ENCODE results near the gene EFCAB12. TPM values are rescaled to one million over a fixed set of nuclear protein-coding genes. Genes with fewer than 3 reads are reported as not detected.
"Not testable (repeated sequence)": the region's sequence is repeated elsewhere in the genome, so short reads cannot be mapped to it uniquely, and the experiment has no call there.

The EFCAB12 gene
- polyA plus RNA-seq, 4 donors = 0.04 to 0.89 (median 0.47) TPM

DNA sequence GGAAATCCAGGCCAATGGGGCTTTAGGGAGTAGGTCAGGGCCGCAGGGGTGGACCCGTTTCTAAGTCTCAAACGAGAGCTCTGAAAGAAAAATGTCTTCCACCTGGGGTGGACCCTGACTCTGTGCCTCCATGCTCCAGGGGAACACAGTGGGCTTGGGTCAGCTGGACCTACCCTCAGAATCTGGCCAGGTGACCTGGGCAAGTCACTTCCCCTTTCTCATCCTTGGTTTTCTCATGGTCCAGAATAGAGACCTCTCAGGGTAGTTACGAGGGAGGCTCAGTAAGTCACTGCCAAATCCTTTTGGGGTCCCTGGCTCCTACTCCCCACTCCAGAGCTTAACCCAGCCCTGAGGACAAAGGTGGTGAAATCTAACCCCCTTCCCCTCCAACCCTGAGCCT lies 25.8 kb downstream of the EFCAB12 start:
- no peak overlapping the region for H3K4me3 ChIP-seq (ENCODE audit: low read depth in 1 of 3, low read length in 3 of 3)
- peaks cover 2 to 6% (median 5%) of the 10 kb centered on the region in 3 donors for H3K4me1 ChIP-seq (ENCODE audit: control insufficient read depth in 3 of 3, insufficient read depth in 2 of 3, low read depth in 1 of 3, low read length in 2 of 3)
- no peaks in the 10 kb centered on the region for H3K36me3 ChIP-seq (ENCODE audit: control insufficient read depth in 3 of 3, insufficient read depth in 2 of 3, low read depth in 1 of 3, low read length in 3 of 3)
- DNase-seq (no peak), FAIRE-seq (no peak)
- no peaks in the 10 kb centered on the region for H3K27me3 ChIP-seq (ENCODE audit: control insufficient read depth in 3 of 3, insufficient read depth in 3 of 3, low read length in 3 of 3)
- 94 to 100% (median 94%) methylated on average over 4 of the region's 4 CpGs for WGBS, 3 donors
- H3K9me3 ChIP-seq (ENCODE audit: control insufficient read depth in 2 of 2, insufficient read depth in 1 of 2, low read depth in 1 of 2, low read length in 1 of 2) = no peaks in the 10 kb centered on the region
- H3K27ac ChIP-seq (ENCODE audit: low read depth in 1 of 3, low read length in 2 of 3) = no peak overlapping the region

DNA sequence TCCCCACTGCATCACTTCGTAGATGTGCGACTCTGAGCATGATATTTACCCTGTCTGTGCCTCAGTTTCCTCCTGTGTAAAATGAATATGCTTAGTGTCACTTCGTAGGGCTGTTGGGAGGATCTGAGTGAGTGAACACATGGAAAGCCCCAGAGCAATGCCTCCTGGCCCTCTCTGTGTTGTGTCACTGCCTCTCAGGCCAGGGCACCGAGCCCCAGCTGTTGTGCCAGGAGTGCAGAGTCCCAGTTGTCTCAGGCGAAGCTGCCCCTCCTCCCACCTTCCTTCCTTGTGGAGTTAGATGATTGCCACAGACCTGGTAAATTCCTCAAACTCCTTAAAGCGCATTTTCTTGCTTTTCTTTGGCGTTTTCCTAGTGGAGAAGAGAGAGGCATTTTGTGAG lies 26.2 kb downstream of the EFCAB12 start:
- Histone ChIP-seq H3K4me1 (ENCODE audit: control insufficient read depth in 3 of 3, insufficient read depth in 2 of 3, low read depth in 1 of 3, low read length in 2 of 3) (peaks cover 2 to 6% (median 5%) of the 10 kb centered on the region in 3 donors), H3K27ac (ENCODE audit: low read depth in 1 of 3, low read length in 2 of 3) (no peak overlapping the region), H3K36me3 (ENCODE audit: control insufficient read depth in 3 of 3, insufficient read depth in 2 of 3, low read depth in 1 of 3, low read length in 3 of 3) (no peaks in the 10 kb centered on the region), H3K27me3 (ENCODE audit: control insufficient read depth in 3 of 3, insufficient read depth in 3 of 3, low read length in 3 of 3) (no peaks in the 10 kb centered on the region), H3K9me3 (ENCODE audit: control insufficient read depth in 2 of 2, insufficient read depth in 1 of 2, low read depth in 1 of 2, low read length in 1 of 2) (no peaks in the 10 kb centered on the region), H3K4me3 (ENCODE audit: low read depth in 1 of 3, low read length in 3 of 3) (no peak overlapping the region)
- 73 to 80% (median 74%) methylated on average over 7 of the region's 7 CpGs for WGBS, 3 donors
- DNase-seq = no peak
- no peak for FAIRE-seq

DNA sequence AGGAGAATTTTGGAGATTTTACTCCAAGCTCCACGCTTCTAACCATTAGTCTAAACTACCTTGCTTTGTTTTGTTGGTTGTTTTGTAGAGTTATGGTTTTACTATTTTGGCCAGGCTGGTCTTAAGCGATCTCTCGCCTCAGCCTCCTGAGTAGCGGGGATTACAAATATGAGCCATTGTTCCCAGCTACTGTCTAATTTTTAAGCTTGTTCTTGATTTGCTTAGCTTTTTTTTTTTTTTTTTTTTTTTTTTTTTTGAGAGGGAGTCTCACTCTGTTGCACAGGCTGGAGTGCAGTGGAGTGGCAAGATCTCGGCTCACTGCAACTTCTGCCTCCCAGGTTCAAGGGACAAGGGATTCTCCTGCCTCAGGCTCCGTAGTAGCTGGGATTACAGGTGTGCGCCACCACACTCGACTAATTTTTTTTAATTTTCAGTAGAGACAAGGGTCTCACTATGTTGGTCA lies 28.5 kb downstream of the EFCAB12 start:
- Histone ChIP-seq H3K4me3 (ENCODE audit: low read depth in 1 of 3, low read length in 3 of 3) (peak overlapping the region in 1 of 3 donors; percentile 89), H3K4me1 (ENCODE audit: control insufficient read depth in 3 of 3, insufficient read depth in 2 of 3, low read depth in 1 of 3, low read length in 2 of 3) (peaks cover 2 to 6% (median 5%) of the 10 kb centered on the region in 3 donors), H3K36me3 (ENCODE audit: control insufficient read depth in 3 of 3, insufficient read depth in 2 of 3, low read depth in 1 of 3, low read length in 3 of 3) (peaks cover 0 to 16% (median 0%) of the 10 kb centered on the region in 3 donors), H3K27me3 (ENCODE audit: control insufficient read depth in 3 of 3, insufficient read depth in 3 of 3, low read length in 3 of 3) (no peaks in the 10 kb centered on the region), H3K27ac (ENCODE audit: low read depth in 1 of 3, low read length in 2 of 3) (peak overlapping the region in 1 of 3 donors; percentile 60), H3K9me3 (ENCODE audit: control insufficient read depth in 2 of 2, insufficient read depth in 1 of 2, low read depth in 1 of 2, low read length in 1 of 2) (no peaks in the 10 kb centered on the region)
- FAIRE-seq = no peak
- whole genome bisulfite sequencing, 3 donors = 38 to 47% (median 41%) methylated on average over 8 of the region's 8 CpGs
- no peak for DNase-seq

DNA sequence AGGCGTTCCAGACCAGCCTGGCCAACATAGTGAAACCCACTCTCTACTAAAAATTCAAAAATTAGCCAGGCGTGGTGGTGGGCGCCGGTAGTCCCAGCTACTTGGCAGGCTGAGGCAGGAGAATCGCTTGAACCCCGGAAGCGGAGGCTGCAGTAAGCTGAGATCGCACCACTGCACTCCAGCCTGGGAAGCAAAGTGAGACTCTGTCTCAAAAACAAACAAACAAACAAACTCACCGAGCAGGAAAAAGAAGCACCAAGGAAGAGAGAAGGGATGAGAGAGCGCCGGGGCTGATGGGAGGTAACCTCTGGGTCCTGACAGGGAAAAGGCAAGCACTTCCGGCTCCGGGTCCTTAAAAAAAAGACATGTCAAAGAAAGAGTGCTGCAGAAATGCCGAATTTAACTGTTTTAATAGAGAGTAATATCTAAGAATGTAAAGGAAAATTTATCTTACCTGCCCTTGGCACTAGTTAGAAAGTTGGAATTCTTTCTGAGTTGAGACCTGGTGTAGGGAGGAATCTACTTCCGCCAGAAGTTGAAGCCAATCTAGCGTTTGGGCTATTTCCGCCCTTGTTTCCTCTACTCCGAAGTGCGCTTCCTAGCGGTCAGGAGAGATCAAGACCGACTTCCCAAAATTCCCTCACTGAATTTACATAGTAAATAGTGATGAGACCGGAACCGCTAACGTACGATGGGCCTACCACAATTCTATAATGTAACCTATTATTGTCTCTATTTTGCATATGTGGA lies 29.1 kb downstream of the EFCAB12 start:
- Histone ChIP-seq H3K27ac (ENCODE audit: low read depth in 1 of 3, low read length in 2 of 3) (peak overlapping the region; percentile 34 to 83 (median 39)), H3K36me3 (ENCODE audit: control insufficient read depth in 3 of 3, insufficient read depth in 2 of 3, low read depth in 1 of 3, low read length in 3 of 3) (peaks cover 0 to 21% (median 0%) of the 10 kb centered on the region in 3 donors), H3K4me1 (ENCODE audit: control insufficient read depth in 3 of 3, insufficient read depth in 2 of 3, low read depth in 1 of 3, low read length in 2 of 3) (peaks cover 2 to 6% (median 5%) of the 10 kb centered on the region in 3 donors), H3K4me3 (ENCODE audit: low read depth in 1 of 3, low read length in 3 of 3) (peak overlapping the region; percentile 49 to 89 (median 67)), H3K9me3 (ENCODE audit: control insufficient read depth in 2 of 2, insufficient read depth in 1 of 2, low read depth in 1 of 2, low read length in 1 of 2) (no peaks in the 10 kb centered on the region), H3K27me3 (ENCODE audit: control insufficient read depth in 3 of 3, insufficient read depth in 3 of 3, low read length in 3 of 3) (no peaks in the 10 kb centered on the region)
- 0% methylated on average over 25 of the region's 25 CpGs for WGBS, 3 donors
- no peak for FAIRE-seq
- DNase-seq = peak; percentile 95 to 97

DNA sequence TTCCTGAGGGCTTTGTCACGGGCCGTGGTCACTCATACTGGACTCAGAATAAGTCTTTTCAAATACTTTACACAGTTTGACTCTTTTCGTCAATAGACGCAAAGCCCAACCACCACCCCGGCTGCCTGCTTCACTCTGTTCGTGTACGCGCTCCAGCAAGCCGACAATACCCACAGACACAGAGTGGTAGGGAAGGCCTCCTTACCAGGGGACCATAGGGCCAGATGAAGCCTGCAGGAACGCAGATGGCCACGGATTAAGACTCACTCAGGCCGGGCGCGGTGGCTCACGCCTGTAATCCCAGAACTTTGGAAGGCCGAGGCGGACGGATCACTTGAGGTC lies 29.7 kb downstream of the EFCAB12 start:
- Histone ChIP-seq H3K4me3 (ENCODE audit: low read depth in 1 of 3, low read length in 3 of 3) (peak overlapping the region; percentile 49 to 89 (median 67)), H3K36me3 (ENCODE audit: control insufficient read depth in 3 of 3, insufficient read depth in 2 of 3, low read depth in 1 of 3, low read length in 3 of 3) (peaks cover 0 to 25% (median 0%) of the 10 kb centered on the region in 3 donors), H3K27ac (ENCODE audit: low read depth in 1 of 3, low read length in 2 of 3) (peak overlapping the region; percentile 34 to 83 (median 39)), H3K27me3 (ENCODE audit: control insufficient read depth in 3 of 3, insufficient read depth in 3 of 3, low read length in 3 of 3) (no peaks in the 10 kb centered on the region), H3K9me3 (ENCODE audit: control insufficient read depth in 2 of 2, insufficient read depth in 1 of 2, low read depth in 1 of 2, low read length in 1 of 2) (no peaks in the 10 kb centered on the region), H3K4me1 (ENCODE audit: control insufficient read depth in 3 of 3, insufficient read depth in 2 of 3, low read depth in 1 of 3, low read length in 2 of 3) (peaks cover 2 to 6% (median 5%) of the 10 kb centered on the region in 3 donors)
- FAIRE-seq (no peak), DNase-seq (peak; percentile 16 to 44)
- 0 to 1% (median 1%) methylated on average over 18 of the region's 18 CpGs for WGBS, 3 donors

DNA sequence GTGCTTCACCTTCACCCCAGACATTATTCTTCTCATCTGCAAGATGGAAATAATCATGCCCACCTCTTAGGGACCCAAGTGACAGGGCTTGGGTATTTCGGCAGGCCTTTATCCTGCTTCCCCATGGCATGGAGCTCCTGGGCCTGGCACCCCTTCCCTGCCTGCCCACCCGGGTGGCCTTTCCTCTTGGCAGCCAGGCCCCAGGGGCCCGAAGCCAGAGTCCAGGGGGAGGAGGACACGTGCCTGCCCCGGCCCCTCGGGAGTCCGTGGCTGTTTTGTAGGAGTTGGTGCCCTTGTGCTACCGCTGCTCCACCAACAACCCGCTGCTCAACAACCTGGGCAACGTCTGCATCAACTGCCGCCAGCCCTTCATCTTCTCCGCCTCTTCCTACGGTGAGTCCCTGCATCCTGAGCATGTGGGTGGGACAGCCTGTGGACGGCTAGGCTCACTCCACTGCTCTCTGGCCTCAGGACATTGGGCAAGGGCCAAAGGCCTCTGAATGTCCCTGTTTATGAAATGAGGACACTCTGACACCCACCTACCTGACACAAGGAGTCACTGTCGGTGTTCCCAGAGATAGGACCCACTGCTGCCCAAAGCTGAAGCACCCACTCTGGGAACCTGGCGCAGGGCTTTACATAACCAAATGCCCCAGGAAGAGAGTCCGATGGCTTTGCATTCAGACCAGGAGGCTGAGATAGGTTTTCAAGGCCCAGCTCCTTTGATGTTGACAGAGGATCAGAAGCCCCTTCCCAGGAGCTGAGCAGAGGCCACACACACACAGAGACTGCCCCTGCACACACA lies 34.5 kb downstream of the EFCAB12 start:
- H3K36me3 ChIP-seq (ENCODE audit: control insufficient read depth in 3 of 3, insufficient read depth in 2 of 3, low read depth in 1 of 3, low read length in 3 of 3) = peaks cover 10 to 57% (median 11%) of the 10 kb centered on the region in 3 donors
- not testable (repeated sequence) for H3K4me3 ChIP-seq (ENCODE audit: low read depth in 1 of 3, low read length in 3 of 3); H3K27ac ChIP-seq (ENCODE audit: low read depth in 1 of 3, low read length in 2 of 3); H3K4me1 ChIP-seq (ENCODE audit: control insufficient read depth in 3 of 3, insufficient read depth in 2 of 3, low read depth in 1 of 3, low read length in 2 of 3); H3K27me3 ChIP-seq (ENCODE audit: control insufficient read depth in 3 of 3, insufficient read depth in 3 of 3, low read length in 3 of 3); DNase-seq; FAIRE-seq; H3K9me3 ChIP-seq (ENCODE audit: control insufficient read depth in 2 of 2, insufficient read depth in 1 of 2, low read depth in 1 of 2, low read length in 1 of 2)
- WGBS, 3 donors = 86 to 92% (median 89%) methylated on average over 6 to 13 of the region's 17 CpGs

DNA sequence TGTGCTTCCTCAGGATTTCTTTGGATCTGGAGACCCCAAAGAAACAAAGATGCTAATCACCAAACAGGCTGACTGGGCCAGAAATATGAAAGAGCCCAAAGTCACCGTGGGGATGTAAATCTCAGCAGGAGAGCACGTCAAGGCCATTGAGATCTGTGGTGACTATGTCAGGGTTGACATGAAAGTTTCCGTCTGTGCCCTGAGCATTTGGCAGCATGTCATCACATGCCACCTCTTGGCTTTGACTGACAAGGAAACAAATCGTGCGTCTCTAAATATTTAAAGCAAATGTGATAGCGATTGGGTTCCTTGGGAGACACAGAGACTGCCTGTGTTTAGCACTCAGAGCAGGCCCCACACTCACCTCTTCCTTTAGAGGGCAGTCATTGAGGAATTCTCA lies 35.2 kb downstream of the EFCAB12 start:
- Histone ChIP-seq H3K4me1 (ENCODE audit: control insufficient read depth in 3 of 3, insufficient read depth in 2 of 3, low read depth in 1 of 3, low read length in 2 of 3) (peaks cover under 1 to 2% (median 2%) of the 10 kb centered on the region in 3 donors), H3K27ac (ENCODE audit: low read depth in 1 of 3, low read length in 2 of 3) (no peak overlapping the region), H3K36me3 (ENCODE audit: control insufficient read depth in 3 of 3, insufficient read depth in 2 of 3, low read depth in 1 of 3, low read length in 3 of 3) (peaks cover 10 to 58% (median 11%) of the 10 kb centered on the region in 3 donors), H3K27me3 (ENCODE audit: control insufficient read depth in 3 of 3, insufficient read depth in 3 of 3, low read length in 3 of 3) (no peaks in the 10 kb centered on the region), H3K4me3 (ENCODE audit: low read depth in 1 of 3, low read length in 3 of 3) (no peak overlapping the region), H3K9me3 (ENCODE audit: control insufficient read depth in 2 of 2, insufficient read depth in 1 of 2, low read depth in 1 of 2, low read length in 1 of 2) (no peaks in the 10 kb centered on the region)
- DNase-seq = no peak
- FAIRE-seq = no peak
- WGBS, 3 donors = 84 to 86% (median 85%) methylated on average over 6 of the region's 6 CpGs

DNA sequence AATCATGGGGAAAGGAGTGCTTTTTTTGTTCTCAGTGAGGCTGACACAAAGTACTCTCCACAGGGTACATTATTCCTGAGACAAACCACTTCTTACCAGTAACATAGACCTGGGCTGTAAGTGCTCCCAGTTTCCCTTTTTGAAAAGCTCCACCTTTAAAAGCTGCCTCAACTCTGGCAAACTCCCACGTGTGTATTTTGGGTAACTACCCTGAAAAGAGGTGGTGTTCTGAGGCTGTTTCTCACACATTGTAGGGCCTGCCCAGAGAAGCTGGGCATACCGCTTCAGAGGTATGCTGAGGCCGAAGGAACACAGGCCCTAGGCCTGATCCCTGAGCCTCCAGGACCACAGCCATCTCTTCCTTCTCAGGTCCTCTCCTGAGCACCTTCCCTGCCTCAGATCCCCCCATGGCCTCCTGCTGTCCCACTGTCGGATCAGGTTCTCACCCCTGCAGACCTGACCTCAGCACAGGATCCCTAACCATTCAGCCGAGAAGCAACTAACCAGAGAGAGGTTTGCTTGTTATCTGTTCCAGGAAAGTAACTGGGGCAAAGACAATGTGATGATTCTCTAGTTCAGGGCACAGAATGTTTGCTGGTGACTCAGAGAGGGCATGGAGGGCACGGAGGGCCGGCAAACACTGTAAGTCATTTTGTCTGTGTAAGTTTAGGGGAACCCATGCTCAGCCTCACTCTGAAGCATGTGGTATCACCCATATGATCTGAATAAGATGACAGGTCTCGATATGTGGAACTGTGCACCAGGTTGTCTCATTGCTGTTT lies 36.1 kb downstream of the EFCAB12 start:
- FAIRE-seq; DNase-seq; H3K27ac ChIP-seq (ENCODE audit: low read depth in 1 of 3, low read length in 2 of 3); H3K4me1 ChIP-seq (ENCODE audit: control insufficient read depth in 3 of 3, insufficient read depth in 2 of 3, low read depth in 1 of 3, low read length in 2 of 3); H3K9me3 ChIP-seq (ENCODE audit: control insufficient read depth in 2 of 2, insufficient read depth in 1 of 2, low read depth in 1 of 2, low read length in 1 of 2); H3K27me3 ChIP-seq (ENCODE audit: control insufficient read depth in 3 of 3, insufficient read depth in 3 of 3, low read length in 3 of 3); H3K4me3 ChIP-seq (ENCODE audit: low read depth in 1 of 3, low read length in 3 of 3): not testable (repeated sequence)
- WGBS, 3 donors = 84 to 91% (median 90%) methylated on average over 8 of the region's 8 CpGs
- peaks cover 10 to 61% (median 14%) of the 10 kb centered on the region in 3 donors for H3K36me3 ChIP-seq (ENCODE audit: control insufficient read depth in 3 of 3, insufficient read depth in 2 of 3, low read depth in 1 of 3, low read length in 3 of 3)

Data from small intestine (tissue), 7 donors.